Left lung (tissue), 10 donors: ENCODE data around the gene TPST1. TPM values are rescaled to one million over a fixed set of nuclear protein-coding genes. Genes with fewer than 3 reads are reported as not detected.
A peak's percentile ranks its signal among the peaks of the same experiment; 100 is the strongest.

Experiments used
- ATAC-seq: fragments of 200-7000 bp; cut with Tn5 transposase; one replicate; pipeline ENCODE4 v1.9.1; 2020; ENCODE audit warnings: moderate library complexity
- DNase-seq, 4 donors: peaks; one replicate each; pipeline ENCODE4 v3.0.0-alpha.2; 2013 to 2020
- H3K27ac ChIP-seq, 2 donors: fragments of 200-600 bp; sonication (generic) in 1 of 2; one replicate each; pipeline versions ENCODE4 v1.5.0 to v1.8.0; 2020 to 2021
- H3K27me3 ChIP-seq, 2 donors: fragments of 200-600 bp; sonication (generic) in 1 of 2; one replicate each; pipeline versions ENCODE4 v1.5.0 to v1.8.0; 2020 to 2021
- H3K36me3 ChIP-seq, 2 donors: fragments of 200-600 bp; sonication (generic) in 1 of 2; one replicate each; pipeline versions ENCODE4 v1.5.0 to v1.8.0; 2020 to 2021
- H3K4me1 ChIP-seq, 2 donors: fragments of 200-600 bp; one replicate each; pipeline ENCODE4 v1.8.0; 2021
- H3K4me3 ChIP-seq, 2 donors: fragments of 200-600 bp; sonication (generic) in 1 of 2; one replicate each; pipeline versions ENCODE4 v1.5.0 to v1.8.0; 2020 to 2021; ENCODE audit warnings: mild to moderate bottlenecking in 1 of 2
- H3K9me3 ChIP-seq, 2 donors: fragments of 200-600 bp; sonication (generic) in 1 of 2; one replicate each; pipeline versions ENCODE4 v1.5.0 to v1.8.0; 2020 to 2021
- intact Hi-C, 2 donors: fragments of 100-400 bp; cut with DNase I; formaldehyde crosslinking; loops; one replicate each; pipeline versions ENCODE4 v1.11.2 to v1.14.2; 2022
- polyA plus RNA-seq, 6 donors: library from polyadenylated mRNA; unstranded; fragments of 120-200 nt; gene quantifications; one replicate each; pipeline ENCODE4 v1.2.1, GENCODE V29; 2013; ENCODE audit not compliant: insufficient read length in 6 of 6
- total RNA-seq, 2 donors: library from RNA; stranded (reverse); fragmentation: NEBNext Ultra II Directional; extraction: Animal tissue kit (Norgen Biotek cat#: 25700); gene quantifications; one replicate each; pipeline ENCODE4 v1.2.1, GENCODE V29; 2021
- TF ChIP-seq, protein P1 (sequence below), 2 donors: fragments of 200-600 bp; sonication (generic) in 1 of 2; IDR thresholded peaks; one replicate each; pipeline versions ENCODE4 v1.5.0 to v1.8.0; 2021; ENCODE audit warnings: antibody characterized with exemption in 2 of 2
- donor health status: DM: no; HTN: yes; CAD: no.
- donor health status: DM: no; HTN: no; CAD: no.

TPST1 gene
- total and polyA plus RNA-seq, 8 donors = 30.5 to 64.1 (median 50.4) TPM

DNA sequence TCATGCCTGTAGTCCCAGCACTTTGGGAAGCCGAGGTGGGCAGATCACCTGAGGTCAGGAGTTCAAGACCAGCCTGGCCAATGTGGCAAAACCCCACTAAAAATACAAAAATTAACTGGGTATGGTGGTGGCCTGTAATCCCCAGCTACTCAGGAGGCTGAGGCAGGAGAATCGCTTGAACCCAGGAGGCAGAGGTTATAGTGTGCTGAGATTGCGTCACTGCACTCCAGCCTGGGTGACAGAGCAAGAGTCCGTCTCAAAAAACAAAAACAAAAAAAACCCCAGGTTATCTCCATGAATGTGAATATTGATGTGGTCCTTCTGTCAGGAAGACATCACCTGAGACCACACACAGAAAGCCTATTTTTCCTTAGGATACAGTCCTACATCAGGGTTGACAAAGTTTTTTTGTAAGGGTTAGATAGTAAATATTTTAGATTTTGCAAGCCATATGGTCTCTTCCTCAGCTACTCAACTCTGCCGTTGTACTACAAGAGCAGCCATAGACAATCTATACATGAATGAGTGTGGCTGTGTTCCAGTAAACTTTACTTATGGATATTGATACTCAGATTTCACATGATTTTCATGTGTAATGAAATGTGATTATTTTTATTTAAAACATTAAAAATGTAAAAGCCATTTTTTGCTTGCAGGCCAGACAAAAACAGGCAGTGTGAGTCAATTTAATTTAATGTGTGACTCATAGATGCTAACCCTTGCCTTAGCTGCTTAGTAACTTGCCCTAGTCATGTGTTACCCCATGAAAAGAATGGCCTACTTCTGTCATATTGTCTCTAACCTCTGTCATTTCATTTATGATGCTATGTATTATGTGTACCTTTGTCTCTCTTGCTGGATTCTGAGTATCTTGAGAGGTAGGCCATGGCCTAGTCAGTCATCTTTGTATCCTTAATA is 78.1 kb downstream of the TPST1 start:
- Histone ChIP-seq H3K27me3 (no peaks in the 10 kb centered on the region), H3K36me3 (no peaks in the 10 kb centered on the region), H3K4me3 (no peak overlapping the region), H3K9me3 (no peaks in the 10 kb centered on the region), H3K27ac (peak overlapping the region; percentile 45 to 60), H3K4me1 (peaks cover 17 to 26% of the 10 kb centered on the region in 2 donors)
- intact Hi-C loops = no loop called here
- ATAC-seq (peak; percentile 81), DNase-seq (no peak)
- TF ChIP-seq, protein P1, sequence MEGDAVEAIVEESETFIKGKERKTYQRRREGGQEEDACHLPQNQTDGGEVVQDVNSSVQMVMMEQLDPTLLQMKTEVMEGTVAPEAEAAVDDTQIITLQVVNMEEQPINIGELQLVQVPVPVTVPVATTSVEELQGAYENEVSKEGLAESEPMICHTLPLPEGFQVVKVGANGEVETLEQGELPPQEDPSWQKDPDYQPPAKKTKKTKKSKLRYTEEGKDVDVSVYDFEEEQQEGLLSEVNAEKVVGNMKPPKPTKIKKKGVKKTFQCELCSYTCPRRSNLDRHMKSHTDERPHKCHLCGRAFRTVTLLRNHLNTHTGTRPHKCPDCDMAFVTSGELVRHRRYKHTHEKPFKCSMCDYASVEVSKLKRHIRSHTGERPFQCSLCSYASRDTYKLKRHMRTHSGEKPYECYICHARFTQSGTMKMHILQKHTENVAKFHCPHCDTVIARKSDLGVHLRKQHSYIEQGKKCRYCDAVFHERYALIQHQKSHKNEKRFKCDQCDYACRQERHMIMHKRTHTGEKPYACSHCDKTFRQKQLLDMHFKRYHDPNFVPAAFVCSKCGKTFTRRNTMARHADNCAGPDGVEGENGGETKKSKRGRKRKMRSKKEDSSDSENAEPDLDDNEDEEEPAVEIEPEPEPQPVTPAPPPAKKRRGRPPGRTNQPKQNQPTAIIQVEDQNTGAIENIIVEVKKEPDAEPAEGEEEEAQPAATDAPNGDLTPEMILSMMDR (IDR thresholded peaks at IDR 0.05) = no peak

DNA sequence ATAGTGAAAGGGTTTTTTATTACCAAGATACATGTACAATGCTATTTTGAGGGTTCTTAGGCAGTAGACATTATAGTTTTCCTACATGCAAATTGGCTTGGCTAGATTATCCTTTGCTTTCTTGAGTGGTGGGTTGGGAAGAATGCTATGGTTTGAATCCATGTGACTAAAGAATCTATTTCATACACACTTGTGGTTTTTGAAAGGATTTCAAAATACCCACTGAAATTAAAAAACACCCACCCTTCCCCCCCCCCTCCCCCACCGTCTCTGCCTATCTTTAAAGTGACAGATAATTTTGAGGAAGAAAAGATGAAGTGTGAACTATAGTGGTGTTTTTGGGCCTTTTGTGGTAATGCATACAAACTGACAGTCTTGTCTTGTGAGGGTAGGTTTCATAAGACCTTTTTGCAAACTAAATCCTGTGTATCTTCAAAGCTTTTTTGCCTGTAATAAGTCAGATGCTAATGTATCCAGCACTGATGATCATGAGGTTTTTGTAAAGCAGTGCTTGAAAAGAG is 90.9 kb downstream of the TPST1 start:
- intact Hi-C loops = no loop called here
- DNase-seq (no peak), ATAC-seq (peak; percentile 60)

DNA sequence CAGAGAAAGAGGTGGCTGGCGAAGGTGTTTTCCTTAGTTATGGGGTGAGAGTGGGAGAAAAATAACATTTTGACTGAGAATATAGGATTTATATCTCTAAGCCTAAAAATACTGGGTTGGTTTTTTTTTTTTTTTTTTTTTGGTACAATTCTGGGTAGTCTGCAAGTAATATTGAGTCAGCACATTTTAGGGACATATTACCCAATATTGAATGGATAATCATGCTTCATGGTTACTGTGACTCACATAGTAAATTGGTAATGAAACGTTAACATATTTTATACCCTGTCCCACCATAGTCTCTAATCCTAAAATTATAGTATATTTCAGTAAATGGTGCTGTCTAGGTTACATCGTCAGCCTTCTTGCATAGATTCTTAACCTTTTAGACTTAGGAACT is 91.4 kb downstream of the TPST1 start:
- no peaks in the 10 kb centered on the region for H3K27me3 ChIP-seq
- ATAC-seq (peak; percentile 56), DNase-seq (no peak)
- TF ChIP-seq, protein P1 (IDR thresholded peaks at IDR 0.05) = no peak
- intact Hi-C loops = no loop called here
- peaks cover 0 to 17% of the 10 kb centered on the region in 2 donors for H3K9me3 ChIP-seq
- no peaks in the 10 kb centered on the region for H3K36me3 ChIP-seq
- peaks cover 3 to 39% of the 10 kb centered on the region in 2 donors for H3K4me1 ChIP-seq
- H3K27ac ChIP-seq = peak overlapping the region; percentile 37 to 75
- H3K4me3 ChIP-seq = no peak overlapping the region

More for the DNA sequence above, 90.9 kb downstream of the TPST1 start:
- Histone ChIP-seq H3K4me1 (peaks cover 3 to 34% of the 10 kb centered on the region in 2 donors), H3K27me3 (no peaks in the 10 kb centered on the region), H3K27ac (peak overlapping the region; percentile 37 to 75), H3K9me3 (peaks cover 0 to 17% of the 10 kb centered on the region in 2 donors), H3K36me3 (no peaks in the 10 kb centered on the region), H3K4me3 (no peak overlapping the region)
- TF ChIP-seq, protein P1 (IDR thresholded peaks at IDR 0.05) = no peak

DNA sequence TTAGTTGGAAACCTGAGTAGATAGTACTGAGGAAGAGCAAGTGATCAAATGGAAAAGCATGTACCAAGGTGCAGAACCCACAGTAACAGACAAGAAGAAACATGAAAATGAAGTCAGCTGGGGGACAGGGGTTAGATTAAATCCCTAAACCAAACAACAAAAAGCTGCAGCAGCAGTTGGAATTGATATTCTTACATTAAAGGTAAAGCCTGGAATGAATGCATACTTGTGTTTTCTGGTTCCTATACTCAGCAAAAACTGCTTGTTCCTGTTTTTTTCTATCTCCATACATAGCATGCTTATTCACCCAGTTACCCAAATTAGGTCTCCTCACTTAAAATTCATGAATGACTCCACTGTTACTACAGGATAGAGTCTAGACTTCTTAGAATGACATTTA is 92.4 kb downstream of the TPST1 start:
- Histone ChIP-seq H3K4me3 (no peak overlapping the region), H3K27me3 (no peaks in the 10 kb centered on the region), H3K36me3 (no peaks in the 10 kb centered on the region), H3K4me1 (peaks cover 7 to 47% of the 10 kb centered on the region in 2 donors), H3K9me3 (peaks cover 0 to 17% of the 10 kb centered on the region in 2 donors), H3K27ac (peak overlapping the region; percentile 37 to 75)
- TF ChIP-seq, protein P1 (IDR thresholded peaks at IDR 0.05) = no peak
- DNase-seq (no peak), ATAC-seq (no peak)
- intact Hi-C loops = no loop called here

DNA sequence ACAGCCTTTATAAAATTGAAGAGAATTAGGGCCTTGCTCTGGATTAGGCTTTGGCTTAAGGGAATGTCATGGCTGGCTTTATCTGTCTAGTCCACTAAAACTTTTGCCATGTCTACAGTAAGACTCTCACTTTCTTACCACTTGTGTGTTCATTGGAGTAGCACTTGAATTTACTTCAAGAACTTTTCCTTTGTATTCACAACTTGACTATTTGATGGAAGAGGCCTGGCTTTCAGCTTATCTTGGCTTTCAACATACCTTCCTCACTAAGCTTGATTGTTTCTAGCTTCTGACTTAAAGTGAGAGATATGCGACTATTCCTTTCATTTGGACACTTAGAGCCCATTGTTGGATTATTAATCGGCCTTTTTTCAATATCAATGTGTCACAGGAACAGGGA is 96.1 kb downstream of the TPST1 start:
- no peak for DNase-seq
- Histone ChIP-seq H3K27ac (peak overlapping the region; percentile 13 to 28), H3K4me3 (no peak overlapping the region), H3K4me1 (peaks cover 10 to 39% of the 10 kb centered on the region in 2 donors), H3K36me3 (no peaks in the 10 kb centered on the region), H3K9me3 (peaks cover 0 to 17% of the 10 kb centered on the region in 2 donors), H3K27me3 (no peaks in the 10 kb centered on the region)
- TF ChIP-seq, protein P1 (IDR thresholded peaks at IDR 0.05) = no peak
- intact Hi-C loops = no loop called here
- peak; percentile 70 for ATAC-seq
